Astrocyte (in vitro differentiated cells and primary cell): Measurements from ENCODE around the gene NUP37.

ENCODE experiments used
- CTCF ChIP-seq: IDR thresholded peaks from 2 replicates; pipeline ENCODE4 v1.5.1; 2011; ENCODE audit warnings: low read depth, mild to moderate bottlenecking, inconsistent platforms, low read length, moderate library complexity; ENCODE audit not compliant: insufficient read depth
- EZH2 ChIP-seq: IDR thresholded peaks from 2 replicates; pipeline ENCODE4 v1.6.1; 2012; ENCODE audit warnings: mild to moderate bottlenecking, low read length, inconsistent platforms; ENCODE audit not compliant: insufficient read depth

GRCh38 chr12:102062419-102062806, 57.5 kb downstream of the NUP37 start:
- TF ChIP-seq CTCF (no peak), EZH2 (no peak)
